AG09309 (cell line): ENCODE results near the gene MEGF6.
A peak's percentile ranks its signal among the peaks of the same experiment; 100 is the strongest.

Experiments
- DNase-seq: peaks from one replicate; pipeline ENCODE4 v3.0.0-alpha.2; 2010; ENCODE audit warnings: low read depth
- H3K4me3 ChIP-seq: 2 replicates; pipeline ENCODE4 v1.5.1; 2011; ENCODE audit warnings: mild to moderate bottlenecking, low read depth, low read length, moderate library complexity; ENCODE audit not compliant: control insufficient read depth
- CTCF ChIP-seq: IDR thresholded peaks from 2 replicates; pipeline ENCODE4 v1.5.1; 2011; ENCODE audit warnings: mild to moderate bottlenecking, low read depth, low read length, inconsistent platforms; ENCODE audit not compliant: insufficient read depth, control insufficient read depth; ENCODE audit errors: missing control alignments

Gene MEGF6

DNA sequence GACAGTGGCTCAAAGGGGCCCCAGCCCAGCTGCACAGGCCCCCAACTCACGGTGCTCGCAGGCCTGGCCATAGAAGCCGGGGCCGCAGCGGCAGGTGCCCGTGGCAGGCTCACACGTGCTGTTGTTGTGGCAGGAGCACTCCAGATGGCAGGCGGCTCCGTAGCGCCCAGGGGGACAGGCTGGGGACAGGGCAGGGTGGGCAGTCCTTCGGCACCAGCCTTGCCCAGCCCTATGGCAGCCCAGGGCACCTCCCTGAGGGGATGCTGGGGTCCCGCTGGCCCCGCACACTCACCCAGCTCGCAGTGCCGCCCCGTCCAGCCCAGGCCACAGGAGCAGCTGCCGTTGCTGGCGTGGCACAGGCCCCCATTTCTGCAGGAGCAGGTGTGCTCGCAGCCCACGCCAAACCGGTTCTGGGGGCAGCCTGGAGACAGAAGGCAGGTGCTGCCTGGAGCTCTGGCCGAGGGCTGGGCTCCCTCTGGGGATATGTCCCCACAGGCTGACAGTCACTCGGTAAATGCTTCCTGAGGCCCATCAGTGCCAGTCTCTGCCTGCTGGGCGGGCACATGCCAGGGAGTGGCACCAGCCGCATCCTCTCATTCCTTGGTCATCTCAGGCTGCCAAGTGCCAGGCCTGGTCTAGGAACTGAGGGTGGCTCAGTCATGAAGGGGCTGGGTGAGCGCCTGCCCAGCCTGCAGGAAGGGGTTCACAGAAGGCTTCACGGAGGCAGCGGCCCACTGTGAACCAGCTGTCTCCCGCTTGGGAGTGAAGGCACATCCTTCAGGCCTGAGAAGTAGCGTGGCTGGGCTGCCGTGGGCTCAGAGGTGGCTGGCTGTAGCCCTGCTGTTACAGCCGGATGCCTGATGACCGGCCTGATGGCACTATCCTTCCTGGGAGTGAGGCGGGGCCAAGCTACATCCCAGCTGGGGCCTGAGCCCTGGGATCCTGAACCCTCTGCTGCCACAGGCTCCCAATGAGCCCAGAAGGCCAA lies 116.7 kb downstream of the MEGF6 start:
- no peak overlapping the region for H3K4me3 ChIP-seq
- DNase-seq = no peak
- no peak for TF ChIP-seq CTCF

GRCh38 chr1:3492545-3493246 lies 118.6 kb downstream of the MEGF6 start:
- DNase-seq = no peak
- H3K4me3 ChIP-seq = no peak overlapping the region
- no peak for TF ChIP-seq CTCF

- no peak overlapping the region for H3K4me3 ChIP-seq
- no peak for DNase-seq
- peak; percentile 97 for TF ChIP-seq CTCF
These were observed 119.7 kb downstream of the MEGF6 start for GRCh38 chr1:3491291-3492246.

- TF ChIP-seq CTCF = no peak
- no peak overlapping the region for H3K4me3 ChIP-seq
- no peak for DNase-seq
These were observed 121.1 kb downstream of the MEGF6 start for GRCh38 chr1:3490046-3490745.

GRCh38 chr1:3488432-3488831 lies 122.9 kb downstream of the MEGF6 start:
- H3K4me3 ChIP-seq = no peak overlapping the region
- no peak for TF ChIP-seq CTCF
- DNase-seq = no peak
